HL-60 (cell line): ENCODE data around the gene COX8C.

Source experiments
- DNase-seq, 2 experiments: peaks; one replicate each; pipeline ENCODE4 v3.0.0-alpha.2; 2010 to 2020; ENCODE audit warnings: low read depth in 1 of 2, low spot score in 1 of 2
- H3K27ac ChIP-seq: fragments of 250-450 bp; sonication (Bioruptor Pico); replicated peaks from 2 replicates; pipeline ENCODE4 v1.5.1; 2020; ENCODE audit warnings: mild to moderate bottlenecking, moderate library complexity
- H3K27me3 ChIP-seq: fragments of 250-450 bp; sonication (Bioruptor Pico); 2 replicates; pipeline ENCODE4 v1.5.1; 2021; ENCODE audit warnings: mild to moderate bottlenecking, moderate library complexity; ENCODE audit not compliant: insufficient read depth, poor library complexity, severe bottlenecking
- H3K4me3 ChIP-seq: replicated peaks from 2 replicates; pipeline ENCODE4 v1.5.1; 2011; ENCODE audit warnings: mild to moderate bottlenecking, control low read depth, low read length; ENCODE audit not compliant: insufficient read depth
- GABPA ChIP-seq: IDR thresholded peaks from 2 replicates; pipeline ENCODE4 v1.6.1; 2012; ENCODE audit warnings: low read depth
- POLR2AphosphoS5 ChIP-seq: IDR thresholded peaks from 2 replicates; pipeline ENCODE4 v1.6.1; 2012; ENCODE audit warnings: low read depth
- SPI1 ChIP-seq: IDR thresholded peaks from 2 replicates; pipeline ENCODE4 v1.6.1; 2012; ENCODE audit warnings: low read depth, mild to moderate bottlenecking, borderline replicate concordance
- long read RNA-seq: library from polyadenylated mRNA; unstranded; transcript quantifications from one replicate; pipeline ENCODE4 v2.0.0, GENCODE V29; 2020
- TF ChIP-seq, protein P1 (sequence below): IDR thresholded peaks from one replicate; pipeline ENCODE4 v1.5.1; 2011; ENCODE audit warnings: low read length, control low read depth, inconsistent platforms; ENCODE audit not compliant: insufficient read depth
- TF ChIP-seq, protein P2 (sequence below): IDR thresholded peaks from 2 replicates; pipeline ENCODE4 v1.6.1; 2012; ENCODE audit warnings: low read depth; ENCODE audit not compliant: insufficient replicate concordance

The COX8C gene, protein sequence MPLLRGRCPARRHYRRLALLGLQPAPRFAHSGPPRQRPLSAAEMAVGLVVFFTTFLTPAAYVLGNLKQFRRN
- long read RNA-seq = 0 reads

DNA sequence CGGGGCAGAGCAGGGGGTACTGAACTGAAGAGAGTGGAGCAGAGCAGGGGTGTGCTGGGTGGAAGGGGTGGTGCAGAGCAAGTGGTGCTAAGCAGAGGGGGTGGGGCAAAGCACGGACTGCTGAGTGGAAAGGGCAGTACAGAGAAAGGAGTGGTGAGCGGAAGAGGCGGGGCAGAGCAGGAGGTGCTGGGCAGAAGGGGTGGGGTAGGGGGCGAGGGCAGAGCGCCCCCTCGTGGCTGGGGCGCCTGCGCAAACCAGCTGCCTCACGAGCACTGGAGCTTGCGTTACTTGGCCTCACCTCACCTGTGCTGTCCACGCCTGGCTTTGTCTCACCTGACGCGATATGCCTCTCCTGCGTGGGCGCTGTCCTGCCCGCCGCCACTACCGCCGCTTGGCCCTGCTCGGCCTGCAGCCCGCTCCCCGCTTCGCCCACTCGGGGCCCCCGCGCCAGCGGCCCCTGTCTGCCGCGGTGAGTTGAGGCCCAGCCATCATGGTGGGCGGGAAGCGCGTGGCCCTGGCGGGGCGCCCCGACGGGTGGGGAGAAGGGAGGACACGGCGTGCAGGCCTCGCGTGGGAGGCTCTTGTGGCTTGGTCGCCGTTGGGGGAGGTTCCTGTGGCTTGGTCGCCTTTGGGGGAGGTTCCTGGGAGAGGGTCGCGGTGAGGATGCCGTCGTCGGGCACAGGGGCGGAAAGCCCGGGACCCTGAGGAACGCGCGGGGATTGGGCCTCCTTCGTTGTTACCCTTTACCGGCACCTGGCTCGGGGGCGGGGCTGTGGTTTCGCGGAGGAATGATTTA lies at the start of gene COX8C:
Gene COX8C (plus strand): TSS at position 257 of the 796 bp plus-strand sequence. CDS start 87 bp downstream, at position 344.
- TF ChIP-seq POLR2AphosphoS5 = no peak
- TF ChIP-seq, protein P1, sequence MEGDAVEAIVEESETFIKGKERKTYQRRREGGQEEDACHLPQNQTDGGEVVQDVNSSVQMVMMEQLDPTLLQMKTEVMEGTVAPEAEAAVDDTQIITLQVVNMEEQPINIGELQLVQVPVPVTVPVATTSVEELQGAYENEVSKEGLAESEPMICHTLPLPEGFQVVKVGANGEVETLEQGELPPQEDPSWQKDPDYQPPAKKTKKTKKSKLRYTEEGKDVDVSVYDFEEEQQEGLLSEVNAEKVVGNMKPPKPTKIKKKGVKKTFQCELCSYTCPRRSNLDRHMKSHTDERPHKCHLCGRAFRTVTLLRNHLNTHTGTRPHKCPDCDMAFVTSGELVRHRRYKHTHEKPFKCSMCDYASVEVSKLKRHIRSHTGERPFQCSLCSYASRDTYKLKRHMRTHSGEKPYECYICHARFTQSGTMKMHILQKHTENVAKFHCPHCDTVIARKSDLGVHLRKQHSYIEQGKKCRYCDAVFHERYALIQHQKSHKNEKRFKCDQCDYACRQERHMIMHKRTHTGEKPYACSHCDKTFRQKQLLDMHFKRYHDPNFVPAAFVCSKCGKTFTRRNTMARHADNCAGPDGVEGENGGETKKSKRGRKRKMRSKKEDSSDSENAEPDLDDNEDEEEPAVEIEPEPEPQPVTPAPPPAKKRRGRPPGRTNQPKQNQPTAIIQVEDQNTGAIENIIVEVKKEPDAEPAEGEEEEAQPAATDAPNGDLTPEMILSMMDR = no peak
- no peak for TF ChIP-seq SPI1
- TF ChIP-seq GABPA = no peak
- TF ChIP-seq, protein P2, sequence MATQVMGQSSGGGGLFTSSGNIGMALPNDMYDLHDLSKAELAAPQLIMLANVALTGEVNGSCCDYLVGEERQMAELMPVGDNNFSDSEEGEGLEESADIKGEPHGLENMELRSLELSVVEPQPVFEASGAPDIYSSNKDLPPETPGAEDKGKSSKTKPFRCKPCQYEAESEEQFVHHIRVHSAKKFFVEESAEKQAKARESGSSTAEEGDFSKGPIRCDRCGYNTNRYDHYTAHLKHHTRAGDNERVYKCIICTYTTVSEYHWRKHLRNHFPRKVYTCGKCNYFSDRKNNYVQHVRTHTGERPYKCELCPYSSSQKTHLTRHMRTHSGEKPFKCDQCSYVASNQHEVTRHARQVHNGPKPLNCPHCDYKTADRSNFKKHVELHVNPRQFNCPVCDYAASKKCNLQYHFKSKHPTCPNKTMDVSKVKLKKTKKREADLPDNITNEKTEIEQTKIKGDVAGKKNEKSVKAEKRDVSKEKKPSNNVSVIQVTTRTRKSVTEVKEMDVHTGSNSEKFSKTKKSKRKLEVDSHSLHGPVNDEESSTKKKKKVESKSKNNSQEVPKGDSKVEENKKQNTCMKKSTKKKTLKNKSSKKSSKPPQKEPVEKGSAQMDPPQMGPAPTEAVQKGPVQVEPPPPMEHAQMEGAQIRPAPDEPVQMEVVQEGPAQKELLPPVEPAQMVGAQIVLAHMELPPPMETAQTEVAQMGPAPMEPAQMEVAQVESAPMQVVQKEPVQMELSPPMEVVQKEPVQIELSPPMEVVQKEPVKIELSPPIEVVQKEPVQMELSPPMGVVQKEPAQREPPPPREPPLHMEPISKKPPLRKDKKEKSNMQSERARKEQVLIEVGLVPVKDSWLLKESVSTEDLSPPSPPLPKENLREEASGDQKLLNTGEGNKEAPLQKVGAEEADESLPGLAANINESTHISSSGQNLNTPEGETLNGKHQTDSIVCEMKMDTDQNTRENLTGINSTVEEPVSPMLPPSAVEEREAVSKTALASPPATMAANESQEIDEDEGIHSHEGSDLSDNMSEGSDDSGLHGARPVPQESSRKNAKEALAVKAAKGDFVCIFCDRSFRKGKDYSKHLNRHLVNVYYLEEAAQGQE = no peak
- no peak within 1 kb of the TSS for H3K27ac ChIP-seq
- no peak within 1 kb of the TSS for H3K4me3 ChIP-seq
- no peaks in the 10 kb centered on the region for H3K27me3 ChIP-seq
- no peak for DNase-seq

DNA sequence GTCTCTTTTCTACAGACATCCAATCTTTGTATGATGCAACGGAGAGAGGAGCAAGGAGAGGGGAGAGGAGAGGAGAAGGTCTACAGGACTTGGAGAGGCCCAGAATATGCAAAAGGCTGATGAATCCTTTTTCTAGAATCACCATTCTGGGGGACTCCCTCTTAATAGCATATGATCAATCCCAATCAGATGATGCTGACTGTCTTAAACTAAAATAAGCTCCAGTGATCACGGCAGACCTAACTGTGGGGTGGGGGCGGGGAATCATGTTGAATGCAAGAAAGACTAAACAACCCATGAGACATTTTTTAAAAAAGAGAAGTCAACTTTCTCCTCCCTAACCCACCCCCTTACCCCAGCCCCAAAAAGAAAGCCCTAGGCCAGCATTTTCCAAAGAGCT lies 47.6 kb upstream of the COX8C start:
- Histone ChIP-seq H3K27ac (no peak overlapping the region), H3K27me3 (no peaks in the 10 kb centered on the region), H3K4me3 (no peak overlapping the region)
- TF ChIP-seq, protein P1 = no peak
- TF ChIP-seq GABPA (no peak), POLR2AphosphoS5 (no peak), SPI1 (no peak)
- TF ChIP-seq, protein P2 = no peak
- DNase-seq = no peak

DNA sequence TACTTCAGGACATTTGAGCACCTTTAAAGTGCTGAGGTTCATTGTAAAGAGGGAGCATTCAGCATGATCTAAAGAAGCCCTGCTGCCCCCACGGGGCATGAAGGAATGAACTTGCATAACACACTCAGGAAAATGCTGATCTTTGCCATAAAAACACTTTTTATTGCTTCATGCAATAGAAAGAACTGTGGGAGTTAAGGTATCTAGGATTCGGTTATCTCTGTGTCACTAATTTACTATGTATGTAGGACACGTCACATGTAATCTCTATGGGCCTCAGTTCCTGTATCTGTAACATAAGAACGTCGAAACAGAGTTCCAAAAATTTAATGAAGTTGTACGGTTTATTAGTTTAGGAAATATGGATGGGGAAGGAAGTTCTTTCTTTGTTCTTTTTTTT lies 47.1 kb upstream of the COX8C start:
- no peak overlapping the region for H3K4me3 ChIP-seq
- no peak overlapping the region for H3K27ac ChIP-seq
- TF ChIP-seq GABPA (no peak), POLR2AphosphoS5 (no peak), SPI1 (no peak)
- TF ChIP-seq, protein P2 = no peak
- TF ChIP-seq, protein P1 = no peak
- DNase-seq = no peak
- no peaks in the 10 kb centered on the region for H3K27me3 ChIP-seq
